Measurements from ENCODE around the gene EAF1.
"Not testable (repeated sequence)": the region's sequence is repeated elsewhere in the genome, so short reads cannot be mapped to it uniquely, and the experiment has no call there.

EAF1 gene

DNA sequence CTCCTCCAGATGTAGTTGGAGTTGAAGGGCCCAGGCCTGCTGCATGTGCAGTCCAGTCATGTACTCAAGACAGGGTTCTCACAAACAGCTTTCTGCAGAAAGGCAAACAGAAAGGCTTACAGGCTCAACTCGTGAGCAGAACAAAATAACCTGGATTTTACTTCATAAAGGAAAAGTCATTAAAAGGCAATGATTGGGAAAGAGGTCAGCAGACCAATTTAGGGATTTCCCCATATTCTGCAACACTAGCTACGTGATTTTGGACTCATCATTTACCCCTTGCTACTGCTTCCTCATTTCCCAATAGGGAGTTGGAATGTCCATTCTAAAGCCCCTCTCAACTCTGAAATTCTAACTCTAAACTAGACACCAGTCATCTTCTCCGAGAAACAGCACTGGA is 18.2 kb upstream of the EAF1 start:
- no peak for DNase-seq

DNA sequence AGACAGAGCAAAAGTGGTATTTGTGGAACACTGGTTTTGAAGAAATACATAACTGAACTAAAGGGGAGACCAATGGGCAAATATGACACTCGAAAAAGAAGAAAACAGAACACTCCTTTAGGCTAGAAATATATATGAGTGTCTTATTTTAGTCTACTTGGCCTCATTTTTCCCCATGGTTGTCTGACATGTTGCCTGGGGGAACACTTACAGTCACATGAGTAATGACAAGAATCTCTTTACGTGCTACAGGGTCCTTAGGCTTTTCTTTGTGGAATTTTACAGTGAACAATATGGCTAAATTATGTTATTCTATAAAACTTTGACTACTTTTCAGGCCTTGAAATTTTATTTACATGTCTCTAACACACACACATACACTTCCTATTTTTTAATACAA is 17.6 kb upstream of the EAF1 start:
- DNase-seq: no peak

DNA sequence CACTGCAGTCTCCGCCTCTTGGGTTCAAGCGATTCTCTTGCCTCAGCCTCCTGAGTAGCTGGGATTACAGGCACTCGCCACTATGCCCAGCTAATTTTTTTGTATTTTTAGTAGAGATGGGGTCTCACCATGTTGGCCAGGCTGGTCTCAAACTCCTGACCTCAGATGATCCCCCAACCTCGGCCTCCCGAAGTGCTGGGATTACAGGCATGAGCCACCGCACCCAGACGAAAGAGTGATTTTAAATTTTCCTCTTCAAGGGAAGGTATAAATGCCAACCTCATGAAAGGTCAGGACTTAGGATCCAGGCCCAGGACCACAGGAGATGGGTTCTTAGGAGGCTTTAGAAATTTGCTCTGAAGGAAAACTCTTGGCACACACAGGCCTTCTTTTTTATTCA is 16.4 kb upstream of the EAF1 start:
- DNase-seq: not testable (repeated sequence)

GRCh38 chr3:15420871-15421270 is 6.5 kb upstream of the EAF1 start:
- no peak for DNase-seq

DNA sequence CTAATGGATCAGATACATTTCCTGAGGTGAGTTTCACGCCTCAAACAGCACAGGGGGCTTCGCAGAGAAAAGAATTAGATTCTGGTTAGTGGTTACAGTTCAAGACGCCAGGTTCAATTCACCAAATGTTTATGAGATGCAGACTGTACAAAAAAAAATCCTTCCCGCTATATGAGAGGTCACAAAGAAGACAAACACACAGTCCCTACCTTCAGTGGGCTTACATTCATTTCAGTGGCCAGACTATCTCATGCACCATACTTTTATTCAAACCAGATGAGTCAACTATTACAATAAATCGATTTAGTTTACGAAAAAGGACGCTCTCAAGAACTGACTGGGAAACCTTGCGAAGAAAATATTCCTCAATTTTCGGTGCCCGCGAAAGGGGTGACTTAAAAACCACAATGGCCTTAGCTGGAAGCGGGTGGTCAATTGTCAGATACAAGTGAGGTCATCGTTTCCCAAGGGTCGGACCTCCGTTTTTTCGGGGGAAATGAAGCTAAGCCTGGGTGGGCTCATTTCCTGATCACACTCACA is 749 bp upstream of the EAF1 start:
- no peak for DNase-seq

GRCh38 chr3:15427981-15428380 is 583 bp downstream of the EAF1 start:
- DNase-seq: no peak

DNA sequence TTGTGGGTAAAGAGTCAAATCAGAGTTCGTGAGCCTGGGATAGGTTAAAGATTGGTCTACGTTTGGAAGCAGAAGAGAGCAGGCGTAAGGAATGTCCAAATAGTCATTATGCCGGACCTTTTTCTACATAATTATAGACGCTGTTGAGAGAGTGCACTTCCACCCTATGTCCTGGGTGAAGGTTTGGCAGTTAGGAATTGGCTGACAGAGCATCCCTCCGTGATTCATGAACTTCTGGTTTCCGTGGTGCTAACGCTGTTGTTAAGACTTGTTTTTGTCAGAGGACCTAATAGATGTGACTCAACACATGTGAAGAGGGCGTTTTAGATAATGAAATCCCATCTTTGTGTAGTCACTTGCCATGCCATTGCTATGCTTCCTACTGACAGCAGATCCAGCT is 1.1 kb downstream of the EAF1 start:
- no peak for DNase-seq

DNA sequence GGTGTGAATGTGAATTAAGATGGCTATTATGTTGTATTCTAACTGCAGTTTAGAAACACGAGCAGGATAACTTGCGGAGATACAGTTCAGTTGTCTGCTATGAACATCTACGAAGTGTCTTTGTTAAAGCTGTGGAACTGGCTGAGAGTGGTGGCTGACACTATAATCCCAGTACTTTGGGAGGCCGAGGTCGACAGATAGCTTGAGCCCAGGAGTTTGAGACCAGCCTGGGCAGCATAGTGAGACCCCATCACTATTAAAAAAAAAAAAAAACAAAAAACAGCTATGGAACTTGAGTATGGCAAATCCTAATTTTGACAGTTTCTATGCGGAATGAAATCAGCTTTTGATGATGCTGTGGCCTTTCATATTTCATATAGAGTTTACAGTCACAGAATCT is 1.7 kb downstream of the EAF1 start:
- DNase-seq: no peak

- no peak for DNase-seq
Observed at GRCh38 chr3:15430624-15431023, 3.2 kb downstream of the EAF1 start.

DNA sequence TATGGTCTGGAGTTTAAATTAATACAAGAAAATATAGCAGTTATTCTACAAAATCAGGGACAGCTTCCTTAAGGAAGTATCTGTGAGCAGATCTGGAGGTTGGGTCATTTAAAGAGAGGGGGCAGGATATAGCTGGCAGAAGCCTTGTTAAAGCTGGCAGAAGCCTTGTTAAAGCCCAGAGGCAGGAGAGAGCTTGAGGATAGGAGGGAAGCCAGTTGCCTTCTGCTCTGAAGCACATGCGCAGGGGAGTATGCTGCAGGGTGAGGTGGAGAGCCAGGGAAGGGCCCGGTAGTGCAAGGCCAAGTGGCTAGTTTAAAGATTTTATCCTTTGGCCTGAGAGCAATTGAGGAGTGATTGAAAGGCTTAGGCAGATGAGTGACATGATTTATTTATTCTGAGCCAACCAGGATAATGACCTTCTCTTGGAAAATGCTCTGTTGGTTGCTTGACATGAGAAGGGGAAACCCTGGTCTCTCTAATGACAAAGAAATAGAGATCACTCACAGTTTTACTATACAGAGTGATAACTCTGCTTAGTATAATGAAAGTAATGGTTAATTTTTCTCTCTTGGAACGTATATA is 3.9 kb downstream of the EAF1 start:
- no peak for DNase-seq

- DNase-seq: no peak
Observed at GRCh38 chr3:15433531-15433930, 6.1 kb downstream of the EAF1 start.

DNA sequence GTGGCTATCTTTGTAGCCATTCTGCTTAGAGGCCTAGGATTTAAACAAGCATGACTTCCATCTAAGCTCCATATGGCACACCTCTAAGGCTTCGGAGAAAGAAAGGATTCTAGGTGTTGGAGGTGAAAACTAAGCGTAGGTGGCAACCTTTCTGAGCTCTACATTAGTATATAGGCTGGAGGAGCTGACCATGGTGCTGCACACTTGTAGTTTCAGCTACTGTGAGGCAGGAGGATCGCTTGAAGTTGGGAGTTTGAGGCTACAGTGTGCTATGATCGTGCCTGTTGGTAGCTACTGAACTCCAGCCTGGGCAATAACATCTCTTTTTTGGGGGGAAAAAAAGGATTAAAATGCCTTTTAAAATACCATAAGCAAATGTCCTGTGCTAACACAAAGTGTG is 7.4 kb downstream of the EAF1 start:
- DNase-seq: no peak

DNA sequence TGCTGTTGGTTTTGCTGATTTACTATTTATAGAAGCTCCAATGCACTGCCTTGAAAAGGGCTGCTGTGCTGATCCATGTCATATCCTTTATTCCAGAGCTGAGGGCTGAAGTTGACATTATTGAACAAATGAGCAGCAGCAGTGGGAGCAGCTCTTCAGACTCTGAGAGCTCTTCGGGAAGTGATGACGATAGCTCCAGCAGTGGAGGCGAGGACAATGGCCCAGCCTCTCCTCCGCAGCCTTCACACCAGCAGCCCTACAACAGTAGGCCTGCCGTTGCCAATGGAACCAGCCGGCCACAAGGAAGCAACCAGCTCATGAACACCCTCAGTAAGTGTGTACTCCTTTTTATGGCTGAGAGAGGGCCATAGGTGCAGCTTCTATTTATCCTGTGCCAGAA is 8.8 kb downstream of the EAF1 start:
- no peak for DNase-seq

DNA sequence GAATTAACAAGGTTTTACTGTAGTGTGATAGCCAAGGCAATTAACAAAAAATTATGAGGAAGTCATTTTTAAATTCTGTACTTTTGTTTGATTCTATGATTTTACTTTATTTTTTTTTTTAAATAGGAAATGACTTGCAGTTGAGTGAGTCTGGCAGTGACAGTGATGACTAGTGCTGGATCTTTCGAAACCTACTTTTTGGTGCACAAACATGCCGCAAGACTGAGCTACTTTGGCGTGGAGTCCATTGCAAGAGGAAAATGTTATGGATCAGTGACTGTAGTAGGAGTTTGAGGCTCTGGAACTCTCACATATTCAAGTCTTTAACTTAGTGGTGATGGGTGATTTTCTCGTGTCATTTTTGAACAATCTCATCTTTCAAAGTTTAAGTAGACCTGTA is 11.6 kb downstream of the EAF1 start:
- DNase-seq: no peak

DNA sequence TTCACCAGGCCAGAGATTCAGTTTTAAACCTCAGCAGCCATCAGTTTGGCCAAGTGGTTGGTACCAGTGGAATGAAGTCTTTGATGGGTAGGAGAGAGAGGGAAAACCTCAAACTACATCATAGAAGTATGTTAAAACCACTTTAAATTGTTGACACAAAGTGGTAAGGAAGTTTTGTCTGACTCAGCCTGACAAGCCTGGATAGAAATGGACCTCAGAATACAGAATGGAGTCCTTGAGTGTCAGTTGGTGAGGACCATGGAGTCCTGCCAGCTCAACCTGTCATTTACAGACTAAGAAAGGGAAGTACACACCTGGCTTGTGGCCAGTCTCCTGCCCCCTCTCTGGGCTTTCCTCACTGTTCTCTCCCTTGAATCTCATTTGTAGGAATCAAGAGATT is 12.1 kb downstream of the EAF1 start:
- no peak for DNase-seq

- DNase-seq: no peak
Observed at GRCh38 chr3:15440891-15441290, 13.5 kb downstream of the EAF1 start.

GRCh38 chr3:15443826-15444524 is 16.6 kb downstream of the EAF1 start:
- DNase-seq: no peak

- no peak for DNase-seq
Observed at GRCh38 chr3:15449489-15450224, 22.3 kb downstream of the EAF1 start.

DNA sequence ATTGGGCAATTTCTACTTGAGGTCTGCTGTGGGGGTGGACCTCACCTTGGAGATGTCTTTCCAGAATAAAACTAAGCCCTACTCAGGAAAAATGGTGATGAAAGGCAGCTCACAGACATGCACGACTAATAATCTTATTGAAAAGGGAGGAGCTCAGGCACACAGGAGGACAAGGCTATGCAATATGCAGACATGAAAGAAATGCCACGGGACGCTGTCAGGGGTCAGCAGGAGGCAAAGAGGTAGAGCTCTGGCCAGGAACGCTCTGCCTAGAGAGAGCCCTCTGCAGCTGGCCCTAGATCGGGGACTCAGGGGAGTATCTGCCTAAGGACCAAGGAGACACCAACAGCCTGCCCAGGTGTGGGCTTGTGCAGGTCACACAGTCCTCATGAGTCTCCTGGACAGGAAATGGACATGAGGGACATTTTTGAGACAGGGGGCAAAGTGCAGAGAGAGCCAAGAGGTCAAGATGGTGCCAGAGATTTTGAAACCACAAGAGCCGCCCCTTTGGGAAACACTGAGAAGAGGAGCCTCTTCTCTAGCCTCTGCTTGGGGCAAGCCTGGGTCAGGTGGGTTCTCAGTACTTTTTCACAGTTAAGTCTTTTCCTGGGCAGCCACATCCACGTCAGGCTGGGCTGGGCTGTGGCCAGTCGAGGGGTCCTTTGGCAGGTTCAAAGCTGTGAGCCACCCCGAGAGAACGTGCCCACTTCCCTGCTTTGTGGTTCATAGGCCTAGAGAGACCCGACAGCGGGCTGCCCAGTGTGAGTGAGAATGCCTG is 23.2 kb downstream of the EAF1 start:
- no peak for DNase-seq

DNA sequence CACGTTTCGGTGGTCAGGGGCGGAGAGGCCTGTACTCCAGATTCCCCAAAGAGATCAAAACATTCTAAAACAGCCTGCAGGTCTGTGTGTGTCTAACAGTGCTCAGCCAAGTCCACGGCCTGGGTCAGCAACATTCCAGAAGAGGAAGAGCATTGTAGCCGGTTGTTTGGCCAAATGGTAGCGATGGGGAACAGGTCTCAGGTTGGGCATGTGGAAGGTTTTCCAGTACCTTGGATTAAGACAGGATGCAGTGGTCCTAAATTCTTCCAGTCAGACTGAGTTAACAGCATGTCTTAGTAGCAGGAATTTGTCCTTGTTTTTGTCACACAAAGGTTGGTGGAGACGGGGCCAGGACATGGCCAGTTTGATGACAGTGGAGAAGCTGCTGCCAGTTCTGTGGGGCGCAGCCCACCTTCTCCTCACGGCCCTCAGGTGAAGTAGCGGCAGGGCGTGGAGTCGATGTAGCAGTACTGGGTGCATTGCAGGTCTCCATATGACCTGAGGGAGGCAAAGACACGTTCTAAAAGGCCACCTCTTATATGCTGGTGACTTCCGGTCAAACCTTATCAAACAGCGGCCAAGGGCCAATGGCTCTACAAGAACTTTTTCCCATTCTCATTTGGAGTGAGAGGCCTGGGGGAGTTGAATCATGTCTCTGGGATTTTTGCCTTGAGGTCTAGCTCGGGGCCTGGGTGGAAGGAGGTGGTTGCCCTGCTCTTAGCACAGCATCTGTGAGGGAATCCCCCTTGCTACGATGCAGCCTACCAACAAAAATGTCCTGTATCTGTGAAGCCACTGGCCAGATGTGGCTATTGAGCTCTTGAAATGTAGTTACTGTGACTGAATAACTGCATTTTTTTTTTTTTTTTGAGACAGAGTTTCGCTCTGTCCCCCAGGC is 24.1 kb downstream of the EAF1 start:
- no peak for DNase-seq

DNA sequence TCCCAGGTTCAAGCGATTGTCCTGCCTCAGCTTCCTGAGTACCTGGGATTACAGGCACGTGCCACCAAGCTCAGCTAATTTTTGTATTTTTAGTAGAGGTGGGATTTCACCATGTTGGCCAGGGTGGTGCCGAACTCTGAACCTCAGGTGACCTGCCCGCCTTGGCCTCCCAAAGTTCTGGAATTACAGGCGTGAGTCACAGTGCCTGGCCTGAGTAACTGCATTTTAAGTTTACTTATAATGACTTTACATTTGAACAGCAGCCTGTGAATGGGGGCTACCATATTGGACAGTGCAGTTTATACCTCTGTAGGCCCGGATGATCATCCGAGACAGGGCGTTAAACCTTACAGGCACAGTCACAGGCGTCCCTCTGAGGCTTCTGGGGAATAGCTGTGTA is 24.8 kb downstream of the EAF1 start:
- no peak for DNase-seq

DNA sequence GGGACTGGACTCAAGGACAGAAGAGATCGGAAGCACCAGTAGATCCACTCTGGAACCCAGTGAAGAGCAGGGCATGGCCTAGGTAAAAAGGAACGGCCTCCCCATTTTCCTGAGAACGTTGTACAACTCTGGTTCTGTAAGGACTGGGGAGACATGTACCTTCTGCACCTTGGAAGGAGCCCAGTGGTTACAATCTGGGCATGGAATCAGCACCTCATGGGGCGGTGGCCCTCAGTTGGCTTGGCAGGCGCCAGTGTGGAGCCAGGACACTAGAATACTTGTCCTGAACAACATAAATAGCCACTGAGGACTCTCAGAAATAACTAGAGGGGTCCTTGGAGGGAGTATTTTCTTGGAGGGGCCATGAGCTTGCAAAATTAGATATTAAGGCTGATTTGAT is 25.6 kb downstream of the EAF1 start:
- no peak for DNase-seq
